GM23338 (cell line): ENCODE results near the gene THRB. TPM values are rescaled to one million over a fixed set of nuclear protein-coding genes. Genes with fewer than 3 reads are reported as not detected.

Experiments
- ATAC-seq: fragments of 200-7000 bp; cut with Tn5 transposase; 3 replicates; pipeline ENCODE4 v1.9.1; 2020
- DNase-seq: peaks from one replicate; pipeline ENCODE4 v3.0.0-alpha.2; 2015; ENCODE audit warnings: low spot score
- H2AFZ ChIP-seq: fragments of 200-600 bp; sonication (generic); 2 replicates; pipeline ENCODE4 v1.8.0; 2016; ENCODE audit warnings: antibody characterized with exemption, mild to moderate bottlenecking, moderate library complexity
- H3F3A ChIP-seq: fragments of 200-600 bp; sonication (generic); replicated peaks from 2 replicates; pipeline ENCODE4 v1.8.0; 2017; ENCODE audit warnings: antibody characterized with exemption, mixed run types, low read depth
- H3K27ac ChIP-seq: fragments of 200-600 bp; sonication (generic); 2 replicates; pipeline ENCODE4 v1.6.1; 2016; ENCODE audit warnings: low read depth
- H3K27me3 ChIP-seq: fragments of 200-600 bp; sonication (generic); 2 replicates; pipeline ENCODE4 v1.8.0; 2016; ENCODE audit warnings: mild to moderate bottlenecking, mixed run types, moderate library complexity; ENCODE audit not compliant: insufficient read depth
- H3K36me3 ChIP-seq: fragments of 200-600 bp; sonication (generic); 2 replicates; pipeline ENCODE4 v1.8.0; 2016; ENCODE audit warnings: mild to moderate bottlenecking; ENCODE audit not compliant: insufficient read depth
- H3K4me1 ChIP-seq: fragments of 200-600 bp; sonication (generic); 2 replicates; pipeline ENCODE4 v1.8.0; 2016; ENCODE audit warnings: mild to moderate bottlenecking, moderate library complexity; ENCODE audit not compliant: insufficient read depth
- H3K4me2 ChIP-seq: fragments of 200-600 bp; sonication (generic); 2 replicates; pipeline ENCODE4 v1.7.1; 2017; ENCODE audit warnings: mixed run types
- H3K4me3 ChIP-seq: fragments of 200-600 bp; sonication (generic); 2 replicates; pipeline ENCODE4 v1.6.1; 2016; ENCODE audit warnings: mixed run types
- H3K79me2 ChIP-seq: fragments of 200-600 bp; sonication (generic); replicated peaks from 2 replicates; pipeline ENCODE4 v1.8.0; 2017; ENCODE audit warnings: mild to moderate bottlenecking; ENCODE audit not compliant: insufficient read depth
- H3K9me2 ChIP-seq: fragments of 200-600 bp; sonication (generic); 2 replicates; pipeline ENCODE4 v1.8.0; 2017; ENCODE audit not compliant: insufficient read depth
- H4K20me1 ChIP-seq: fragments of 200-600 bp; sonication (generic); replicated peaks from 2 replicates; pipeline ENCODE4 v1.8.0; 2017; ENCODE audit warnings: mild to moderate bottlenecking; ENCODE audit not compliant: insufficient read depth
- H3K27ac Mint-ChIP-seq: 2 replicates; pipeline ENCODE4 v1.8.0; 2020; ENCODE audit warnings: inconsistent platforms, mild to moderate bottlenecking, moderate library complexity, mixed read lengths
- H3K27me3 Mint-ChIP-seq: 3 replicates; pipeline ENCODE4 v1.8.0; 2022; ENCODE audit warnings: low read depth, mild to moderate bottlenecking, moderate library complexity, mixed read lengths, inconsistent platforms; ENCODE audit not compliant: insufficient read depth, poor library complexity
- H3K36me3 Mint-ChIP-seq: 3 replicates; pipeline ENCODE4 v1.8.0; 2021; ENCODE audit warnings: low read depth, mild to moderate bottlenecking, inconsistent platforms, moderate library complexity, mixed read lengths
- H3K4me1 Mint-ChIP-seq: 3 replicates; pipeline ENCODE4 v1.8.0; 2020; ENCODE audit warnings: mild to moderate bottlenecking, inconsistent platforms, mixed read lengths
- H3K4me3 Mint-ChIP-seq: 3 replicates; pipeline ENCODE4 v1.8.0; 2021; ENCODE audit warnings: moderate library complexity, mild to moderate bottlenecking, inconsistent platforms, mixed read lengths
- H3K9me3 Mint-ChIP-seq: 3 replicates; pipeline ENCODE4 v1.8.0; 2020; ENCODE audit warnings: moderate library complexity, mild to moderate bottlenecking, inconsistent platforms, mixed read lengths
- ETS1 ChIP-seq: IDR thresholded peaks from 2 replicates; pipeline ENCODE4 v1.6.1; 2016; ENCODE audit warnings: antibody characterized with exemption
- EZH2 ChIP-seq: fragments of 200-600 bp; sonication (generic); IDR thresholded peaks from one replicate; pipeline ENCODE4 v1.8.0; 2017; ENCODE audit warnings: antibody characterized with exemption, mild to moderate bottlenecking, low read depth; ENCODE audit not compliant: unreplicated experiment
- JUNB ChIP-seq: IDR thresholded peaks from one replicate; pipeline ENCODE4 v1.6.1; 2016; ENCODE audit warnings: antibody characterized with exemption; ENCODE audit not compliant: unreplicated experiment
- NANOG ChIP-seq: IDR thresholded peaks from 2 replicates; pipeline ENCODE4 v1.6.1; 2016; ENCODE audit warnings: antibody characterized with exemption, borderline replicate concordance
- POLR2AphosphoS5 ChIP-seq: IDR thresholded peaks from 2 replicates; pipeline ENCODE4 v1.6.1; 2016; ENCODE audit warnings: antibody characterized with exemption, low read depth
- STAT1 ChIP-seq: IDR thresholded peaks from one replicate; pipeline ENCODE4 v1.6.1; 2016; ENCODE audit warnings: antibody characterized with exemption; ENCODE audit not compliant: unreplicated experiment
- ZNF331 ChIP-seq: fragments of 250-450 bp; sonication (Bioruptor Pico); IDR thresholded peaks from 2 replicates; pipeline ENCODE4 v1.5.0; 2020; ENCODE audit warnings: low read depth, mild to moderate bottlenecking, moderate library complexity
- polyA plus RNA-seq: library from polyadenylated mRNA; unstranded; fragments of >200 nt; fragmentation: Nextera tagmentation; extraction: Ambion mirVana; gene quantifications from 2 replicates; pipeline ENCODE4 v1.2.1, GENCODE V29; 2016
- total RNA-seq: library from RNA; depleted of rRNA; stranded (reverse); fragments of >200 nt; shearing (Covaris generic); gene quantifications from 2 replicates; pipeline ENCODE4 v1.2.3, GENCODE V29; 2014
- TF ChIP-seq, protein P1 (sequence below), 2 experiments: fragments of 200-600 bp in 1 of 2; sonication (generic) in 1 of 2; conservative IDR thresholded peaks; 2 replicates each; pipeline versions ENCODE4 v1.5.1 to v1.6.1; 2016 to 2017; ENCODE audit warnings: antibody characterized with exemption in 2 of 2, low read depth in 2 of 2, mild to moderate bottlenecking in 2 of 2, moderate library complexity in 1 of 2
- TF ChIP-seq, protein P2 (sequence below): fragments of 250-450 bp; sonication (Bioruptor Pico); IDR thresholded peaks from 2 replicates; pipeline ENCODE4 v1.5.0; 2020; ENCODE audit warnings: mild to moderate bottlenecking, moderate library complexity

Gene THRB
- total and polyA plus RNA-seq, 2 experiments from 2014 or later: 1.7 to 3.2 TPM

GRCh38 chr3:24374801-24375200 lies 119.8 kb downstream of the THRB start:
- DNase-seq: no peak
- Histone ChIP-seq H3F3A (no peaks in the 10 kb centered on the region), H3K4me3 (no peak overlapping the region), H3K36me3 (no peaks in the 10 kb centered on the region), H2AFZ (no peak overlapping the region), H3K4me2 (no peak overlapping the region), H3K9me2 (no peaks in the 10 kb centered on the region; the same call in 1 of the 2 replicates), H3K79me2 (no peaks in the 10 kb centered on the region), H3K27ac (no peak overlapping the region), H4K20me1 (no peaks in the 10 kb centered on the region), H3K27me3 (no peaks in the 10 kb centered on the region), H3K4me1 (no peaks in the 10 kb centered on the region)
- Mint-ChIP-seq H3K27me3 (peaks cover 3% of the 10 kb centered on the region), H3K9me3 (no peaks in the 10 kb centered on the region), H3K4me3 (no peak overlapping the region), H3K4me1 (no peaks in the 10 kb centered on the region), H3K27ac (no peak overlapping the region), H3K36me3 (no peaks in the 10 kb centered on the region)
- no peak for ATAC-seq
- TF ChIP-seq EZH2 (no peak), ETS1 (no peak), JUNB (no peak), POLR2AphosphoS5 (no peak), ZNF331 (no peak), STAT1 (no peak), NANOG (no peak)
- TF ChIP-seq, protein P1, sequence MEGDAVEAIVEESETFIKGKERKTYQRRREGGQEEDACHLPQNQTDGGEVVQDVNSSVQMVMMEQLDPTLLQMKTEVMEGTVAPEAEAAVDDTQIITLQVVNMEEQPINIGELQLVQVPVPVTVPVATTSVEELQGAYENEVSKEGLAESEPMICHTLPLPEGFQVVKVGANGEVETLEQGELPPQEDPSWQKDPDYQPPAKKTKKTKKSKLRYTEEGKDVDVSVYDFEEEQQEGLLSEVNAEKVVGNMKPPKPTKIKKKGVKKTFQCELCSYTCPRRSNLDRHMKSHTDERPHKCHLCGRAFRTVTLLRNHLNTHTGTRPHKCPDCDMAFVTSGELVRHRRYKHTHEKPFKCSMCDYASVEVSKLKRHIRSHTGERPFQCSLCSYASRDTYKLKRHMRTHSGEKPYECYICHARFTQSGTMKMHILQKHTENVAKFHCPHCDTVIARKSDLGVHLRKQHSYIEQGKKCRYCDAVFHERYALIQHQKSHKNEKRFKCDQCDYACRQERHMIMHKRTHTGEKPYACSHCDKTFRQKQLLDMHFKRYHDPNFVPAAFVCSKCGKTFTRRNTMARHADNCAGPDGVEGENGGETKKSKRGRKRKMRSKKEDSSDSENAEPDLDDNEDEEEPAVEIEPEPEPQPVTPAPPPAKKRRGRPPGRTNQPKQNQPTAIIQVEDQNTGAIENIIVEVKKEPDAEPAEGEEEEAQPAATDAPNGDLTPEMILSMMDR (conservative IDR thresholded peaks at IDR 0.05; ENCODE audit: low read depth in 2 of 2): no peak
- TF ChIP-seq, protein P2, sequence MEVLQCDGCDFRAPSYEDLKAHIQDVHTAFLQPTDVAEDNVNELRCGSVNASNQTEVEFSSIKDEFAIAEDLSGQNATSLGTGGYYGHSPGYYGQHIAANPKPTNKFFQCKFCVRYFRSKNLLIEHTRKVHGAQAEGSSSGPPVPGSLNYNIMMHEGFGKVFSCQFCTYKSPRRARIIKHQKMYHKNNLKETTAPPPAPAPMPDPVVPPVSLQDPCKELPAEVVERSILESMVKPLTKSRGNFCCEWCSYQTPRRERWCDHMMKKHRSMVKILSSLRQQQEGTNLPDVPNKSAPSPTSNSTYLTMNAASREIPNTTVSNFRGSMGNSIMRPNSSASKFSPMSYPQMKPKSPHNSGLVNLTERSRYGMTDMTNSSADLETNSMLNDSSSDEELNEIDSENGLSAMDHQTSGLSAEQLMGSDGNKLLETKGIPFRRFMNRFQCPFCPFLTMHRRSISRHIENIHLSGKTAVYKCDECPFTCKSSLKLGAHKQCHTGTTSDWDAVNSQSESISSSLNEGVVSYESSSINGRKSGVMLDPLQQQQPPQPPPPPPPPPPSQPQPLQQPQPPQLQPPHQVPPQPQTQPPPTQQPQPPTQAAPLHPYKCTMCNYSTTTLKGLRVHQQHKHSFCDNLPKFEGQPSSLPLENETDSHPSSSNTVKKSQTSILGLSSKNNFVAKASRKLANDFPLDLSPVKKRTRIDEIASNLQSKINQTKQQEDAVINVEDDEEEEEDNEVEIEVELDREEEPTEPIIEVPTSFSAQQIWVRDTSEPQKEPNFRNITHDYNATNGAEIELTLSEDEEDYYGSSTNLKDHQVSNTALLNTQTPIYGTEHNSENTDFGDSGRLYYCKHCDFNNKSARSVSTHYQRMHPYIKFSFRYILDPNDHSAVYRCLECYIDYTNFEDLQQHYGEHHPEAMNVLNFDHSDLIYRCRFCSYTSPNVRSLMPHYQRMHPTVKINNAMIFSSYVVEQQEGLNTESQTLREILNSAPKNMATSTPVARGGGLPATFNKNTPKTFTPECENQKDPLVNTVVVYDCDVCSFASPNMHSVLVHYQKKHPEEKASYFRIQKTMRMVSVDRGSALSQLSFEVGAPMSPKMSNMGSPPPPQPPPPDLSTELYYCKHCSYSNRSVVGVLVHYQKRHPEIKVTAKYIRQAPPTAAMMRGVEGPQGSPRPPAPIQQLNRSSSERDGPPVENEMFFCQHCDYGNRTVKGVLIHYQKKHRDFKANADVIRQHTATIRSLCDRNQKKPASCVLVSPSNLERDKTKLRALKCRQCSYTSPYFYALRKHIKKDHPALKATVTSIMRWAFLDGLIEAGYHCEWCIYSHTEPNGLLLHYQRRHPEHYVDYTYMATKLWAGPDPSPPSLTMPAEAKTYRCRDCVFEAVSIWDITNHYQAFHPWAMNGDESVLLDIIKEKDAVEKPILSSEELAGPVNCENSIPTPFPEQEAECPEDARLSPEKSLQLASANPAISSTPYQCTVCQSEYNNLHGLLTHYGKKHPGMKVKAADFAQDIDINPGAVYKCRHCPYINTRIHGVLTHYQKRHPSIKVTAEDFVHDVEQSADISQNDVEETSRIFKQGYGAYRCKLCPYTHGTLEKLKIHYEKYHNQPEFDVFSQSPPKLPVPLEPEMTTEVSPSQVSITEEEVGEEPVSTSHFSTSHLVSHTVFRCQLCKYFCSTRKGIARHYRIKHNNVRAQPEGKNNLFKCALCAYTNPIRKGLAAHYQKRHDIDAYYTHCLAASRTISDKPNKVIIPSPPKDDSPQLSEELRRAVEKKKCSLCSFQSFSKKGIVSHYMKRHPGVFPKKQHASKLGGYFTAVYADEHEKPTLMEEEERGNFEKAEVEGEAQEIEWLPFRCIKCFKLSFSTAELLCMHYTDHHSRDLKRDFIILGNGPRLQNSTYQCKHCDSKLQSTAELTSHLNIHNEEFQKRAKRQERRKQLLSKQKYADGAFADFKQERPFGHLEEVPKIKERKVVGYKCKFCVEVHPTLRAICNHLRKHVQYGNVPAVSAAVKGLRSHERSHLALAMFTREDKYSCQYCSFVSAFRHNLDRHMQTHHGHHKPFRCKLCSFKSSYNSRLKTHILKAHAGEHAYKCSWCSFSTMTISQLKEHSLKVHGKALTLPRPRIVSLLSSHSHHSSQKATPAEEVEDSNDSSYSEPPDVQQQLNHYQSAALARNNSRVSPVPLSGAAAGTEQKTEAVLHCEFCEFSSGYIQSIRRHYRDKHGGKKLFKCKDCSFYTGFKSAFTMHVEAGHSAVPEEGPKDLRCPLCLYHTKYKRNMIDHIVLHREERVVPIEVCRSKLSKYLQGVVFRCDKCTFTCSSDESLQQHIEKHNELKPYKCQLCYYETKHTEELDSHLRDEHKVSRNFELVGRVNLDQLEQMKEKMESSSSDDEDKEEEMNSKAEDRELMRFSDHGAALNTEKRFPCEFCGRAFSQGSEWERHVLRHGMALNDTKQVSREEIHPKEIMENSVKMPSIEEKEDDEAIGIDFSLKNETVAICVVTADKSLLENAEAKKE (CRISPR knock-in tag): no peak
